Measurements from ENCODE around the gene PARD6G.

GRCh38 chr18:80200932-80201672, 46.2 kb downstream of the PARD6G start:
- TF ChIP-seq CTCF (IDR thresholded peaks at IDR 0.05) (no peak), POLR2A (IDR thresholded peaks at IDR 0.05) (no peak), POLR2AphosphoS5 (IDR thresholded peaks at IDR 0.05) (peak; percentile 14)
